Activated CD8-positive, alpha-beta memory T cell treated with anti-CD3 and anti-CD28 coated beads, Interleukin-2, amount 50 U/mL, for 24 hours (primary cell): ENCODE data around the gene CEP164.
"Not testable (repeated sequence)": the region's sequence is repeated elsewhere in the genome, so short reads cannot be mapped to it uniquely, and the experiment has no call there.

Experiments used
- DNase-seq: peaks from one replicate; pipeline ENCODE4 v3.0.0-alpha.2; 2020; ENCODE audit errors: extremely low read depth

CEP164 gene

DNA sequence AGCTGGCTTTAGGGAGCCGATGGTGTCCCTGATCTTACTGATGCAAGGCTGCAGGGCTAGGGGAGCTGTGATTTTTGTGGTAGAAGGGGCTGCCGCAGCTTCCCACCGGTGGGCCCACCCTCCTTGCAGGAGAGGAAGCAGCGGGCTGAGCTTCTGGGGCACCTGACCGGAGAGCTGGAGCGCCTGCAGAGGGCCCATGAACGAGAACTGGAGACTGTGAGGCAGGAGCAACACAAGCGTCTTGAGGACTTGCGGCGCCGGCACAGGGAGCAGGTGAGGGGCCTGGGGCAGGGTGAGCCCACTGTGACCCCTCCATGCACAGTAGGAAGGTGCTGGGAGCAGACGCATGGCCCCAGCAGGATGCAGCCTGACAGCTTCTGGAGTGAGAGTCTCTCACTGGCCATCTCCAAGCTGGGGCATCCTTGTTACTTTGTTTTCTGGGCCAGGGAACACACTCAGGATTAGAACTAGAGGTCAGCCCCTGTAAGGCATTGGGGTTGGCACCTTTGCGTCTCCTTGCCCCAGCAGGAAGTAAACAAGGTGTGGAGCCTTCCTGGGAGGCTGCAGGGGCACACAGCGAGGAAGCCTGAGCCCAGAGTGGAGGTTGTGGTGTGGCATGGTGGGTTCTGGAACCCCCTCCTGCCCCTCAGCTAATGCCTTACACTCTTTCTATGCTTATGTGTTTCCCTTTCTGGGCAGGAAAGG, 66.7 kb downstream of the CEP164 start:
- no peak for DNase-seq

DNA sequence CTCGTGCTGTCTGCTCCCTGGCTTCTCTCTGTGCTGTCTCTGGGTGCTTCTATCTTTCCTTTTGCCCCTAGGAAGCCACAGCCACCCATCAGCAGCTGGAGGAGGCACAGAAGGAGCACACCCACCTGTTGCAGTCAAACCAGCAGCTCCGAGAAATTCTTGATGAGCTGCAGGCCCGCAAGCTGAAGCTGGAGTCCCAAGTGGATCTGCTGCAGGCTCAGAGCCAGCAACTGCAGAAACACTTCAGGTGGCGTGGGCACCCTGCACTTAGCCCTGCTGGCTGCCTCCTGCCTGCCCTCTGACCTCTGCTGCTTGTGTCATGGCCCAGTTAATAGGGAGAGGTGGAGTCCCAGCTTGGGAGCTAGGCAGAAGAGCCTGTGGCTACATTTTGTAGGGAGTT, 67.8 kb downstream of the CEP164 start:
- no peak for DNase-seq

DNA sequence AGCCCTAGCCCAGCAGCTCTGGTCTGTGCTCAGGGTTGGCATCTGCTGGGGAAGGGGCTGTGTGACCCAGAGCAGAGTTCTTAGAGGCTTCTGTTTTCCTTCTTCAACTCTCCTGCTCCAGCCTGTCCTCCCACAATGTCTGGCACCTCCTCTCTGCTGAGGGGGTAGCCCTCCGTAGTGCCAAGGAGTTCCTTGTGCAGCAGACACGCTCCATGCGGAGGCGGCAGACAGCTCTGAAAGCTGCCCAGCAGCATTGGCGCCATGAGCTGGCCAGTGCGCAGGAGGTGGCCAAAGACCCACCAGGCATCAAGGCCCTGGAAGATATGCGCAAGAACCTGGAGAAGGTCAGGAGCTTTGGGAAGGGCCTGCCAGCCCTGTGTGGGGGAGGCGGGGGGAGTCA, 69.3 kb downstream of the CEP164 start:
- DNase-seq: no peak

DNA sequence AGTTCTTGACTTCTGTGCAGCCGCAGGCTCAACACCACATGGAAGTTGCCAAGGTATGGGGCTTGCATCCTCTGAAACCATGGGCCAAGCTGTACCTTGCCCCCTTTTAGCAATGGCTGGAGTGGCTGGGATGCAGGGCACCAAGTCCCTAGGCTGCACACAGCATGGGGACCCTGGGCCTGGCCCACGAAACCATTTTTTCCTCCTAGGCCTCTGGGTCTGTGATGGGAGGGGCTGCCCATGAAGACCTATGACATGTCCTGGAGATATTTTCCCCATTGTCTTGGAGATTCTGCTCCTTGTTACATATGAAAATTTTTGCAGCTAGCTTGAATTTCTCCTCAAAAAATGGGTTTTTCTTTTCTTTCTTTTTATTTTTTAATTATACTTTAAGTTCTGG, 71.0 kb downstream of the CEP164 start:
- not testable (repeated sequence) for DNase-seq

DNA sequence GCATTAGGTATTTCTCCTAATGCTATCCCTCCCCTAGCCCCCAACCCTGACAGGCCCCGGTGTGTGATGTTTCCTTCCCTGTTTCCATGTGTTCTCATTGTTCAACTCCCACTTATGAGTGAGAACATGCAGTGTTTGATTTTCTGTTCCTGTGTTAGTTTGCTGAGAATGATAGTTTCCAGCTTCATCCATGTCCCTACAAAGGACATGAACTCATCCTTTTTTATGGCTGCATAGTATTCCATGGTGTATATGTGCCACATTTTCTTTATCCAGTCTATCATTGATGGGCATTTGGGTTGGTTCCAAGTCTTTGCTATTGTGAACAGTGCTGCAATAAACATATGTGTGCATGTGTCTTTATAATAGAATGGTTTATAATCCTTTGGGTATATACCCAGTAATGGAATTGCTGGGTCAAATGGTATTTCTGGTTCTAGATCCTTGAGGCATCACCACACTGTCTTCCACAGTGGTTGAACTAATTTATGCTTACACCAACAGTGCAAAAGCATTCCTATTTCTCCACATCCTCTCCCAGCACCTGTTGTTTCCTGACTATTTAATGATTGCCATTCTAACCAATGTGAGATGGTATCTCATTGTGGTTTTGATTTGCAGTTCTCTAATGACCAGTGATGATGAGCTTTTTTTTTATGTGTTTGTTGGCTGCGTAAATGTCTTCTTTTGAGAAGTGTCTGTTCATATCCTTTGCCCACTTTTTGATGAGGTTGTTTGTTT, 71.6 kb downstream of the CEP164 start:
- DNase-seq: not testable (repeated sequence)

DNA sequence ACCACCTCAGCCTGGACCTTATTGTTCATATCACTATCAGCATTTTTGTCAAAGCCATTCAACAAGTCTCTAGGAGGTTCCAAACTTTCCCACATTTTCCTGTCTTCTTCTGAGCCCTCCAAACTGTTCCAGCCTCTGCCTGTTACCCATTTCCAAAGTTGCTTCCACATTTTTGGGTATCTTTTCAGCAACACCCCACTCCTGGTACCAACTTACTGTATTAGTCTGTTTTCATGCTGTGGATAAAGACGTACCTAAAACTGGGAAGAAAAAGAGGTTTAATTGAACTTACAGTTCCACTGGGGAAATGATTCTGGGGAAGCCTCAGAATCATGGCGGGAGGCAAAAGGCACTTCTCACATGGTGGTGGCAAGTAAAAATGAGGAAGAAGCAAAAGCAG, 78.2 kb downstream of the CEP164 start:
- DNase-seq: not testable (repeated sequence)

DNA sequence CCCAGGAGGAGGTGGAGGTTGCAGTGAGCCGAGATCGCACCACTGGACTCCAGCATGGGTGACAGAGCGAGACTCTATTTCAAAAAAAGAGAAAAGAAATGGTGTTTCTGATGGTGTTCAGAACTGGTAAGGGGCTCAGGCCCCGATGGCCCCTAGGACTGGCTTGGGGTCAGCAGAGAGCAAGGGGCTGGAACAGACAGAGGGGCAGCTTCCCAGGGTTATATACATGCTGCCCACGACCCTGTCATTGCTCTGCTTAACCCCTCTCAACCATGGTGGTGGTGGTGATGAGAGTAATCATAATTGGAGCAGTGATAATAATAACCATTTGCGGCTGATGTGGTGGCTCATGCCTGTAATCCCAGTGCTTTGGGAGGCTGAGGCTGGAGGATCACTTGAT, 79.4 kb downstream of the CEP164 start:
- no peak for DNase-seq

DNA sequence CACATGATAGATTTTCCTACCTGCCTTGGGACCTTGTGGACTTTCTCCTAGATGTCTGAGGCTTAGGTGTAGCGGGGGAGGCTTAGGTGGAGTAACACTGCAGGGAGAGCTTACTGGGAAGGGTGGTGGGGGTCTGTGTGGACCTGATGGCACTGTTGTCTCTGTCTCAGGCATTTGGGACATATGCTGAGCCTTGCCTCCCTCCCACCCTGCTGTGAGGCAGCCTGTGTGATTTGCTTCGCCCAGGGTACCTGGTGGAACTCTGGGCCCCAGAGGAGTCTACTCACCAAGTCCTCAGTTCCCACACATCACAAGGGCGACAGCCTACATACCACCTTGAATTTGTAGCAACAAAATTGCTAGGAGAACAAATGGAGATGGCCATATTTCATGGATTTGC, 80.7 kb downstream of the CEP164 start:
- DNase-seq: no peak

DNA sequence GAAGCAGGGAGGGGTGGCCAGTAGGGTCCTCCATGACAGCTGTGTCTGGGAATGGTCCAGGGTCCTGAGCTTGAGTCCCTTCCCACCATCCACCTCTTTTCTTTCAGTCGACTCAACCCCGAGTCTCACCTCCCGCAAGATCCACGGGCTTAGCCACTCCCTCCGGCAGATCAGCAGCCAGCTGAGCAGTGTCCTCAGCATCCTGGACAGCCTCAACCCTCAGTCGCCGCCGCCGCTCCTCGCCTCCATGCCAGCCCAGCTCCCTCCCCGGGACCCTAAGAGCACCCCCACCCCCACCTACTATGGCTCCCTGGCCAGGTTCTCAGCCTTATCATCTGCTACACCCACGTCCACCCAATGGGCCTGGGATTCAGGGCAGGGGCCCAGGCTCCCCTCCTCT, 81.9 kb downstream of the CEP164 start:
- no peak for DNase-seq

DNA sequence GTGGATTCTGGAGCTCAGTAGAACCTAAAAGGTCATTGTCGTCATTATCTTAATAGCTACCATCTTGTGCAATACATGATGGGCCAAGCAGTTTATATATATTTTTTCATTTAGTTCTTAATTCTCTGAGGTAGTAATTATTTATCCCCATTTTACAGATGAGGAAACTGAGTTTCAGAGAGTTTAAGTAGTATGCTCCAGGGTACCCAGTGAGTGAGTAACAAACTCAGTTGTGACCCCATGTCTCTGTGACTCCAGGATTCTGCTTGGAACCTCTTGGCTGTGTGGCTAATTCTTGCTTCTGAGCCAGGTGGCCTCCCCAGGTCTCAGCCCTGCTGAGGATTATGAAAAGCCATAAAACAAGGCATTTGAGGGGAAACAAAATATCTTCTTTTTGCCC, 82.6 kb downstream of the CEP164 start:
- DNase-seq: no peak

DNA sequence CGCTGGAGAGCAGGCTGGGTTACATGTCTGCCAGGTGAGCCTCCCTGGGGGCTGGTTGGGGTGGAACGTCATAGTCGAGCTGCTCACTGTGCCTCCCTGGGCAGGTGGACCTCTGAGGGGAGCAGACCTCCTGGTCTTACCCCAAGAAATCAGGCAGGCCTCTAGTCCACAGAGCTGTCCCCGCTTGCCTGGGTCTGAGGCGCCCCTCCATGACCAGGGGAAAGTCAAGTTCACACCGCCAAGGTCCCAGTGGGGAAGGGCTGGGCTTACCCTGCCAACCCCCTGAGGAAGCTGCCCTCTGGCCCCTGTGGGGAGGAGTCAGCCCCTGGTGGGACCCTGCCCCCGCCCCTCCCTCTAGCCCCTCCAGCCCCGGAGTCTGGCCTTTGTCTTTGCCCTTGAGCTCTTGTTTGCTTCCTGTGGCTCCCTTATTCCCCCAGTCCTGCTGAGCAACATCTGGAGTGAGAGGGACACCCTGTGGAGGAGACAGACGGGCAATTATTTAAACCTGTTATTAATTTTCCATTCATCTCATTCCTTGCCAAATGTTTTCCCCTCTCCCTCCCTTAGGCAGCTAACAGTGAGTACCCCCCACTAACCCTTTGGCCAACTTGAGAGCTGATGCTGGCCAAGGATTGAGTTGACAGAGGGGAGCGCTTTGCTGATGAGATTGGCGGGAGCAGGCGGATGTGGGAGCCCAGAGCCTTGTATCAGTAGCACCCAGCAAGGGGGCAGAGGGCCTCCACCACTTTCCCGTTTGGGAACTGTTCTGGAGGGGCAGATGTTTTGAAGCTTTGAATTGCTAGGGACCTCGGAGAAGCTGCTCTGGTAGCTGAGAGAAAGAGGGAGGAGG, 83.4 kb downstream of the CEP164 start:
- DNase-seq: no peak

DNA sequence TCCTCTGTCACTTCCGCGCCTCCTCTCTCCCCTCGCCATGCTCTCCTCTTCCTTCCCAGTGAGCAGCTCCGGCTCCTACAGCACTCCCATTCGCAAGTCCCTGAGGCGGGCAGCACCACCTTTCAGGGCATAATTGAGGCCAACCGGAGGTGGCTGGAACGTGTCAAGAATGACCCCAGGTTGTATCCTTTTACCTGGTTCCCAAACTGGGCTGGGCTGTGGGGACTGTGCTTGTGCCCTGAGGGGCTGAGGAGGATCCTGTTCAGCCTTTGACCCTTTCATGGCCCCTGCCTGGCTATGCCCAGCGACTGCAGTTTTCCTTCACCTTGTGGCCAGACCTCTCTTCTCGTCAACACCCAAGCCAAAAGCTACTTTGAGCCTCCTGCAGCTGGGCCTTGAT, 84.1 kb downstream of the CEP164 start:
- DNase-seq: no peak

DNA sequence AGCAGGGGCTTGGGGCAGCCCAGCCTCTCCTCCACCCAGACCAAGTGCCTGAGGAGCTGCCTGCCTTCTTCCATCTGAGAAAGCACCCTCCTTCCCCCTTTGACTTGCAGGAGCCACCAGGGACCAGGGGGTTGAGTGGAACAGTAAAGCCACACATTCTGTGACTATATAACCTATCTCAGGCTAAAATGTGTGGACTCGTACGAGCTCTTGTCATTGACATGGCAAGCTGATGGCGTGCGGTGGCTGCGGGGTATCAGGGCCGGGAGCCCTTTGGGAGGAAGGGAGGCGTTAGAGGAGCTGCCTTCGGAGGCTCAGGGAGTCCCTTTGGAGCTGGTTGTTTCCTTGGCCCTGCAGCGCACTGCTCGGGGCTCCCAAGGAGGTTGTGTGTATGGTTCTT, 84.5 kb downstream of the CEP164 start:
- DNase-seq: no peak

DNA sequence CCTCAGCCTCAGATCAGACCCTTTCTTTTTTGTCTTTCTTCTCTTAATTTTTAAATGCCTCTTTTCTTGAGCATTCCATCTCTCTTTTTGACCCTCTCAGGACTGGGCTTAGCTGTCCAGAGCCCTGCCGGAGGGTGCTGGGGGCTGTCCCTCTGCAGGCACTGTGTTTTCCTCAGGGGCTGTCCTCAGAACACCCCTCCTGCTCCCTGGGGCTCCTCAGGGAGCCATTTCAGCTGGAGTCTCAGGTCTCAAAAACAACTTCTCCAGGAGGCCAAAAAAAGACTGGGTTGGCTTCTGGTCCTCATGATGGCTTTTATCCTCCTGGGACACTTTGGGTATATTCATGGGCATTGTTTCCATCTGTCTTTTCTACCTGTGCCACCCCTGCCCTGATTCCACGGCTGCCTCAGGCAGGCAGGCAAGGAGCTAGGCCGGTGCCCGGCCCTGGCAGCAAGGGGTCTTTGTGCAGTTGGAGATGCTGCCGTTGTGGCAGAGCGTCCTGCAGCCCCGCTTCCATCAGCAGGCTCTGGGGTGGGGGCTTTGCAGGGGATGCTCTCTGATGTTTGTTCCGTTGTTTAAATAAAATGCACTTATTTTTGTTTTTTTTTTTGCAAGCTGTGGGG, 85.1 kb downstream of the CEP164 start:
- no peak for DNase-seq

DNA sequence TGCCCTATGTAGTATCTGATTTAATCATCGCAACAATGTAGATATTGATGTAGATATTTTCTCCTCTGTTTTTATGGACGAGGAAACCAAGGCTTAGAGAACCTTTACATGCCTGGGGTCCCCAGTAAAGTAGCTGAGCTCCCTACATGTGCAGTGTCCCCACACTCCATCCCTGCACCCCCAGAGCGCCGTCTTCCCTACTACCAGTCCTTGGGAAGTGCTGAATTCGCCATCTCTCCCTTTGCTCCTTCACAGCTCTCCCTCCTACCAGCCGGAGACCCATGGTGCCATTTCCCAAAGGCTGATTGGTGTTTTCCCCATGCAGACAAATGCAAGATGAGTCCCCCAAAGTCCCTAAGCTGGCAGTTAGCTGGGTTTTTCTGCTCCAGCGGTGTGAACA, 86.0 kb downstream of the CEP164 start:
- DNase-seq: no peak

DNA sequence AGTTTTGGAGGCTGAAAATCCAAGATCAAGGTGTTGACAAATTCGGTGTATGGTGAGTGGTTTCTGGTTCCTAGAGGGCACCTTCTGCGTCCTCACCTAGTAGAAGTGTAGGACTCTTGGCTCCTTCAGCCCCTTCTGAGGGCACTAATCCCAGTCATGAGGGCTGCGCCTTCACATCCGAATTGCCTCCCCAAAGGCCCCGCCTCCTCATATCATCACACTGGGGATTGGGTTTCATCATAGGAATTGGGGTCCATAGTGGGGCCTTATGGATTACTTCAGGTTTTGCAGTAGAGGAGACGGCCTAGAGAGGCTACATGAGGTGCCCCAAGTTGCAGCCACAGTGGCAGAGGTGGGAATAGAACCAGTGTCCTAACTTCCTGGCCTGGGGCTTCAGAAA, 87.1 kb downstream of the CEP164 start:
- DNase-seq: no peak

DNA sequence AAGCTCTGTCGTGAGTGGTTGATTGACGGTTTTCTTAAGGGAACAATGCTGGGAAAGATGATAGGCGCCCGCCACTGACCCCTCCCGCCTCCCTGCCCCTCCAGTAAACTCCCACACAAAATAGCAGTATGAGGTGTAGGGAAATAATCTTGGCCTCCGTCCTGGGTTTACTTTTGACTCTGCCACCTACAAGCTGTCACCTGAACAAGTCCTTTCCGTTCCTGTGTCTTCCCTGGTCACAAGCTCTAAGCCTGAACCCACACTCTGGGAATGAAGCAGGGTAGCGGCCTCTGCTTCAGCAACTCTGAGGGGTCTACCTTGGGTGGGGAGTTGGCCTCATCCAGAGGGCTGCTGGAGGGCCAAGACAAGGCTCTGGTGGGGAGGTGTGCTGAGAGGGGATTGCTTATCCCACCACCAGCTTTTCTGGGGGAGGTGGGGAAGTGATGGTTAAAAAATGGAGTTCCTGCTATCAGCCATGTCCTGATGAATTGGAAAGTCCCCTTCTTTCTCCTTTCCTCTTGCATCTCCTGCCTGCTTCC, 87.8 kb downstream of the CEP164 start:
- no peak for DNase-seq

DNA sequence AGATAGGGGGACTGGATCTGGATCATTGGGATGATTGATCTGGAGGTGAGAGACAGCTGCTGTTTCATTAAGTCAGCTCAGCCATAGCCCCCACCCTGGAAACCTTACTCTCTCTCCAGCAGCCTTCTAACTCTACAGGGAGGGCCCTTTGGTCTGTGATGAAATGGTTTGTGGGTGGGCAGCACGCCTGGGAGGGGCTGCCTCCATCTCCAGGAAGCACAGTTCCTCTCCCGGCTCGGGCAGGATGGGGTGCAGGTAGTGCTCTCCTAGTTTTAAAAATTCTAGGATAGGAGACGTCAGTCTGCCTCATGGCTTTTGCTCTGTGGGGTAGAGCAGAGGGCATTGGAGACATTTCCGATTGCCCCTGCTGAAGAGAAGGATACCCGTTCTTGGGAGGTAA, 89.7 kb downstream of the CEP164 start:
- no peak for DNase-seq

DNA sequence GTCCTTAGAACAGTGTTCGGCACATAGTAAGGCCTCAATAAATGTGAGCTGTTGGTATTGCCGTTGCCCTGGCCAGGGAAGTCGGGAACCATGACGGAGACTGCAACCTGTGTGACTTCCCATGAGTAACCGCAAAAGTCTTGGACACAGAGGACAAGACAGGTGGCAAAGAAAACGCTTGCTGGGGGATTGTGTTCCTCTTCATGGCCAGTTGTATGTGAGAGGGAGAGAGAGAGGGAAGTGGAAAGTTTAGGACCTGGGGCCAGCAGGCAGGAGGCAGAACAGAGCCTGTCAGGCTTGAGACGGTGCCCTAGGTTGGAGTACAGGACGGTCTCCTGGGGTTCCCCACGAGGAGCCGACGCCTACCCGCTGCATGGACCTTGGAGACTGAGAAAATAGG, 90.2 kb downstream of the CEP164 start:
- DNase-seq: no peak

DNA sequence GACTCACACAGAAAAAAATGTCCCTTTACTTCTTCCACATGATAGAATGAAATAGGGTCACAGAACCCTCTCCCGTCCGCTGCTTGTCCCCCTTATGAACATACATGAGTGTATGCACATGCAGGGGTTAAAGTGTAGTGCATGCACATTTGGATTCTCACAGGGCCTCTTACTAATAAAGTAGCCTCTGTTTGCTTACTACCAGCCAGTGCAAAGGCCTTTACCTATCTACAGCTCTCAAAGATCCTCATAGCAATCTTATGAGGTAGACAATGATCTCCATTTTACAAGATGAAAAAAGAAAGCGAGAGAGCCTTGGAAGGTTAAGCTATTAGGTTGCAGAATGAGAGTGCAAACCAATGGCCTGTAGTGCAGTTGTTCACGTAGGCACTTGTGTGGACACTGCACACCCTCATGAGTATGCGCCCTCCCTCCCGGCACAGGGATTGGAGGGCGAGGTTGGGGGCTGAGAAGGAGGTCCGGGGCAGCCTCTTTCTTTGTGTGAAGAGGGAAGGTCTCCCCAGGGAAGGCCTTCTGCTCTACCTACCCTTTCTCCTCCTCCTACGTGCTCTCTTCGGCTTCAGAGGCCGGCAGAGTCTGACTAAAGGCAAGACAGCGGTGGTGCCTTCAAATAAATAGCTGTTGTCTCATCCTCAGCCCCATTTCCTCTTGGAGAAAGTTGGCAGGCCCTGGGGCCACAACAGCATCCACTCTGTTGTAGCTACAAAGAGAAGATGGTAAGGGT, 91.3 kb downstream of the CEP164 start:
- no peak for DNase-seq

DNA sequence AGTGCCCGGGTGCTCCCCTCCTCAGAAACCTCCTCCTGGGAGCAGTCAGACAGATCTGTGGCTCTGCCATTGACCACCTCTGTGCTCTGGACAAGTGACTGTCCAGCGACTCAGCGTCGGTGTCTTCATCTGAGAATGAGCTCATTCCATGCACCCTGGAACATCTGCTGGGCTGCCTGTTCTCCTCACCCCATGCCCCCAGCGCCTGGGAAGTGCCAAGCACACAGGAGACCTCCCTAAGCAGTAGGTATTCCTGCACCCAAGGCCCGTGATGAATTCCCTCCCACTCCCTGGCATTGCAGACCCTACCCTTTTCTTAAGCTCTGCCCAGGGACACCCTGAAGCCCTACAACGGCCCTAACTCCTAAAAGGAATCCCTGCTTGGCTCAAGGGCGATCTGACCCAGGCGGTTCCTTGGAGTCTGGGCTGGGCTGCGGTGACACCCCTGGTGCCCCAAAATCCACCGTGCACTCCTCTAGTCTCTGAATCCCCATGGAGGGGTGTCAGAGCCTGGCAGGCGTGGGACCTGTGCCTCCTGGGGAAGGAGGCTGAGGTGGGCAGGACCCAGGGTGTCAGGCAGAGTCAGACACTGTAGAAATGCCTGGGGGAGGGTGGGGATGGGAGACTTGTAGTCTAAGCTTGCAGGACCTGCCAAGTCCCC, 92.0 kb downstream of the CEP164 start:
- DNase-seq: no peak
